SK-N-MC (cell line): ENCODE data around the gene IRF4.

Experiments used
- DNase-seq: peaks from one replicate; pipeline ENCODE4 v3.0.0-alpha.2; 2011; ENCODE audit warnings: low read depth, low spot score
- H3K27ac ChIP-seq: fragments of 200-600 bp; sonication (generic); 2 replicates; pipeline ENCODE4 v1.5.1; 2016; ENCODE audit warnings: mixed run types
- H3K36me3 ChIP-seq: fragments of 200-600 bp; sonication (generic); 2 replicates; pipeline ENCODE4 v1.6.1; 2017; ENCODE audit warnings: antibody characterized with exemption, low read length, mixed read lengths; ENCODE audit not compliant: insufficient read depth
- H3K4me3 ChIP-seq: fragments of 200-600 bp; sonication (generic); 2 replicates; pipeline ENCODE4 v1.5.1; 2016
- H3K9ac ChIP-seq: fragments of 200-600 bp; sonication (generic); 2 replicates; pipeline ENCODE4 v1.8.0; 2017; ENCODE audit warnings: mixed run types, mixed read lengths; ENCODE audit not compliant: insufficient read length
- H3K9me3 ChIP-seq: fragments of 200-600 bp; sonication (generic); 2 replicates; pipeline ENCODE4 v1.6.1; 2017; ENCODE audit warnings: low read depth, mild to moderate bottlenecking, antibody characterized with exemption, low read length, moderate library complexity, mixed read lengths
- EZH2 ChIP-seq: fragments of 200-600 bp; sonication (generic); IDR thresholded peaks from one replicate; pipeline ENCODE4 v1.6.1; 2017; ENCODE audit warnings: antibody characterized with exemption
- FOXP2 ChIP-seq: optimal IDR thresholded peaks from 2 replicates; pipeline ENCODE3; 2011; ENCODE audit warnings: mild to moderate bottlenecking, moderate library complexity; ENCODE audit not compliant: insufficient read depth; ENCODE audit errors: extremely low read length, control extremely low read depth
- POLR2AphosphoS5 ChIP-seq: IDR thresholded peaks from 2 replicates; pipeline ENCODE4 v1.6.1; 2012; ENCODE audit warnings: mild to moderate bottlenecking, low read depth, low read length, borderline replicate concordance

The IRF4 gene

DNA sequence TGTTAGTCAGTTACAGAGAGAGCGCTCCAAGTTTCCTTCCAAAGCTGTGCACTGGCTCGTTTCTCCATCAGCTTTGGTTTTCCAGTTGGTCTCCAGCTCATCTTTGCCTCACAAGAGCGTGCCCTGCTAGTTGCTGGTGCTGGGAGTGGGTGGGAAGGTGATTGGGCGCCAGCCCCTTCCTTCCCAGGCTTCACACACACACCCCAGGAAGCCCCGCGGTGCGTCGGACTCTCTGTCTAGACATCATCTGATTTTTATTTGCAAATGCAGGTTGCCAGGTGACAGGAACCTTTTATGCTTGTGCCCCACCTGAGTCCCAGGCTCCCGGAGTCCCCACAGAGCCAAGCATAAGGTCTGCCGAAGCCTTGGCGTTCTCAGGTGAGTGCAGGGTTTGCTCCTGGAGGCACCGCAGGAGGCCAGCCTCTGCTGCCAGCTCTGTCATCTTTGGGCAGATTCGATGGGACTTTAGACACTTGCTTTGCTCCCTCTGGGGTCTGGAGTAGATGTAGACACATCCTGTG, 7.1 kb downstream of the IRF4 start:
- Histone ChIP-seq H3K9me3 (no peaks in the 10 kb centered on the region), H3K9ac (no peak overlapping the region), H3K4me3 (no peak overlapping the region), H3K27ac (no peak overlapping the region), H3K36me3 (no peaks in the 10 kb centered on the region)
- TF ChIP-seq POLR2AphosphoS5 (no peak), FOXP2 (no peak), EZH2 (no peak)
- DNase-seq, result no peak

GRCh38 chr6:399785-400534, 8.4 kb downstream of the IRF4 start:
- no peak for DNase-seq
- H3K4me3 ChIP-seq, result no peak overlapping the region
- no peaks in the 10 kb centered on the region for H3K36me3 ChIP-seq
- H3K9ac ChIP-seq, result no peak overlapping the region
- H3K27ac ChIP-seq, result no peak overlapping the region
- TF ChIP-seq POLR2AphosphoS5 (no peak), EZH2 (no peak), FOXP2 (no peak)
- no peaks in the 10 kb centered on the region for H3K9me3 ChIP-seq

GRCh38 chr6:400815-401214, 9.3 kb downstream of the IRF4 start:
- Histone ChIP-seq H3K36me3 (no peaks in the 10 kb centered on the region), H3K9me3 (no peaks in the 10 kb centered on the region), H3K4me3 (no peak overlapping the region), H3K9ac (no peak overlapping the region), H3K27ac (no peak overlapping the region)
- no peak for TF ChIP-seq FOXP2
- no peak for DNase-seq

DNA sequence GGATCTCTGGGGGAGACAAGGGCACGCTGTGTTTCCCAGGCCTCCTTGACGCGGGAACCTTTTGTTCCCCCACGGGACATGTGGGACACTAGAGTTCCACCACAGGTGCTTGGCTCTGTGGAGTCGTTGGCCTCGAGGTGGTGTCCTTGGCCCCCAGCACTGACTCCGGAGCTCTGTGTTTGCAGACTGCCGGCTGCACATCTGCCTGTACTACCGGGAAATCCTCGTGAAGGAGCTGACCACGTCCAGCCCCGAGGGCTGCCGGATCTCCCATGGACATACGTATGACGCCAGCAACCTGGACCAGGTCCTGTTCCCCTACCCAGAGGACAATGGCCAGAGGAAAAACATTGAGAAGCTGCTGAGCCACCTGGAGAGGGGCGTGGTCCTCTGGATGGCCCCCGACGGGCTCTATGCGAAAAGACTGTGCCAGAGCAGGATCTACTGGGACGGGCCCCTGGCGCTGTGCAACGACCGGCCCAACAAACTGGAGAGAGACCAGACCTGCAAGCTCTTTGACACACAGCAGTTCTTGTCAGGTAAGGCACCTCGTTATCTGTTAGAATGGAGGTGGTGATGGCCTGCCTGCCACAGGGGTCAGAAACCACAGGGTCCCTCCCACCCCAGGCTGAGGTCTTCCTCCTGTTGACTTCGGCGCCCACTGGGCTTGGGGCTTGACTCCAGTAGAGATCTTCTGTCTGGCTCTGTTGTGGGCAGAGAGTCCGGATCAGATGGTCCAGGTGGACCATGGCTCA, 9.9 kb downstream of the IRF4 start:
- H3K27ac ChIP-seq, result no peak overlapping the region
- H3K9me3 ChIP-seq, result no peaks in the 10 kb centered on the region
- no peak overlapping the region for H3K9ac ChIP-seq
- H3K36me3 ChIP-seq, result no peaks in the 10 kb centered on the region
- TF ChIP-seq FOXP2 (no peak), POLR2AphosphoS5 (no peak), EZH2 (no peak)
- H3K4me3 ChIP-seq, result no peak overlapping the region
- DNase-seq, result no peak

GRCh38 chr6:401994-402640, 10.6 kb downstream of the IRF4 start:
- no peak for TF ChIP-seq EZH2
- TF ChIP-seq POLR2AphosphoS5, result no peak
- TF ChIP-seq FOXP2, result no peak
- Histone ChIP-seq H3K36me3 (no peaks in the 10 kb centered on the region), H3K4me3 (no peak overlapping the region)

GRCh38 chr6:402901-403658, 11.5 kb downstream of the IRF4 start:
- TF ChIP-seq FOXP2 (no peak), POLR2AphosphoS5 (no peak), EZH2 (no peak)
- no peak for DNase-seq
- H3K4me3 ChIP-seq, result no peak overlapping the region
- H3K36me3 ChIP-seq, result no peaks in the 10 kb centered on the region
- no peak overlapping the region for H3K9ac ChIP-seq
- no peak overlapping the region for H3K27ac ChIP-seq
- H3K9me3 ChIP-seq, result no peaks in the 10 kb centered on the region

More at GRCh38 chr6:401994-402640, 10.6 kb downstream of the IRF4 start:
- H3K9ac ChIP-seq, result no peak overlapping the region
- H3K27ac ChIP-seq, result no peak overlapping the region
- no peak for DNase-seq
- H3K9me3 ChIP-seq, result no peaks in the 10 kb centered on the region

DNA sequence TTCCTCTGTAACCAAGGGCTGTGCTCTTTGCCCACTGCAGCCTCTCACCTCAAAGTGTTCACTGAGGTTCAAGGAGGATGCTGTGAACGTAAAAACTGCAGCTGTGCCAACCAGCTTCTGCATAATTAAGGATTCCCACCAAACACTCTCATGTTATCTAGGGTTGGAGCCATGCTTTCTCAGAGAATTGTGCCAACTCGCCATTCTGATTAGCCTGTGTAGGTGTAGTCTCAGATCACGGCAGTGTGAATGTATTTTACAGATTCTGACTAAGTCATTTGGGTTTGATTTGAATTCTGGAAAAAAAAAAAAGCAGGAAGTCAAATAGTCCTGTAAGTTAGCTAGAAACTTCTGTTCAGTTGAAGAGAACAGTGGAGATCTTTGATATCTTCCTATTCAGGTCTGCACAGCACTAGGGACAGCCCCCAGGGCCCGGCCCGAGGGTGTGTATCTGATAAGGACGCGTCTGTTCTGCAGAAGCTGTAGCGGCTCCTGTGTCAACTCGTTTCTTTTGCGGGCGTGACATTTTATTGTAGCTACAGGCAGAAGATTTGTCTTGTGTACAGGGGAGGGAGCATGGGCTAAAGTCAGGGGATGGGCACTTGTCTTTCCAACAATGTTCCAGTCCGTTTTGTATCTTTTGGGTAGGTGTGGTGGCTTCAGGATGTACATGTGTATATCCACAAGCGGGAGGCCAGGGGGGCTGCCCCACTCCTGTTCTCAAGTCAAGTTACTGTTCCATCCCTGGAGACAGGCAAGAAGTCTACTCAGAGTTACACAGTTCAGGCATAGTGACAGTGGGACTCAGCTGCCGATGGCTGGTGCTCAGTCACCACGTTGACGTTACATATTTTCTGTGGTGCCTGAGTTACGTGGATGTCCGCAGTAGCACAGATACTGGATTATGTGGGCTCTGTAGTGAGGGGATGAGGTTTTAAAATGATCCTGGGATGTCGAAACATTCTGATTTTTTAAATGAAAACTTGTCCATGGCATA, 12.4 kb downstream of the IRF4 start:
- Histone ChIP-seq H3K9ac (no peak overlapping the region), H3K9me3 (no peaks in the 10 kb centered on the region), H3K27ac (no peak overlapping the region), H3K4me3 (no peak overlapping the region), H3K36me3 (no peaks in the 10 kb centered on the region)
- no peak for DNase-seq
- no peak for TF ChIP-seq FOXP2
- TF ChIP-seq EZH2, result no peak
- TF ChIP-seq POLR2AphosphoS5, result no peak
